Activated T-helper 1 cell treated with anti-CD3 and anti-CD28 coated beads, Interleukin-12 subunit alpha, Interleukin-12 subunit beta, Interleukin-2, Interleukin-4 antibody, amounts not matched to agents 30 ng/mL and 10 ng/mL and 1 ng/mL, durations not matched to agents 14 hours and 24 hours and 36 hours (primary cell): ENCODE measurements around the gene KLRG1. TPM values are rescaled to one million over a fixed set of nuclear protein-coding genes. Genes with fewer than 3 reads are reported as not detected.

Experiments used
- DNase-seq: peaks from one replicate; pipeline ENCODE4 v3.0.0; 2021; ENCODE audit warnings: low spot score
- H3K27ac Mint-ChIP-seq: one replicate; pipeline ENCODE4 v1.8.0; 2021; ENCODE audit warnings: mild to moderate bottlenecking, mixed read lengths
- H3K27me3 Mint-ChIP-seq: one replicate; pipeline ENCODE4 v1.8.0; 2022; ENCODE audit warnings: mild to moderate bottlenecking, moderate library complexity, mixed read lengths; ENCODE audit not compliant: insufficient read depth
- H3K36me3 Mint-ChIP-seq: one replicate; pipeline ENCODE4 v1.8.0; 2021; ENCODE audit warnings: low read depth, mixed read lengths
- H3K4me1 Mint-ChIP-seq: one replicate; pipeline ENCODE4 v1.8.0; 2021; ENCODE audit warnings: low read depth, mixed read lengths
- H3K4me3 Mint-ChIP-seq: one replicate; pipeline ENCODE4 v1.8.0; 2021; ENCODE audit warnings: mild to moderate bottlenecking, moderate library complexity, mixed read lengths
- H3K9me3 Mint-ChIP-seq: one replicate; pipeline ENCODE4 v1.8.0; 2021; ENCODE audit warnings: mixed read lengths
- intact Hi-C: fragments of 100-400 bp; cut with micrococcal nuclease; formaldehyde crosslinking; loops from one replicate; pipeline ENCODE4 v1.15.1; 2024
- total RNA-seq: library from RNA; stranded (reverse); gene quantifications from 2 replicates; pipeline ENCODE4 v1.2.3, GENCODE V29; 2022

Gene KLRG1
- total RNA-seq, 1 donor from 2014 or later, result 1.4 TPM

DNA sequence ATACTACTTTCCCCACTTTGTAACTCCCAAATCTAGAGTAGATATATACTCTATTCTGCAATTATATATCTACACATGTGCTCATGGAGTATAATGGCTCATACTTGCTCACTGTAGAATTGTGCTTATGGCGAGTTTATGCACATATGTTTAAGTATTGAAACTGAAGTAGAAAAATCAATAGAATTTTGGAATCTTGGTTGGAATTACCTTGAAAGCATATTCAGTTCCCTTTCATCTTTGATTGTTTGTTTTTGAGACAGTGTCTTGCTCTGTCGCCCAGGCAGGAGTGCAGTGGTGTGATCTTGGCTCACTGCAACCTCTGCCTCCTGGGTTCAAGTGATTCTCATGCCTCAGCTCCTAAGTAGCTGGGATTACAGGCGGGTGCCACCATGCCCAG, 4.5 kb downstream of the KLRG1 start:
- no peak overlapping the region for H3K27ac Mint-ChIP-seq

DNA sequence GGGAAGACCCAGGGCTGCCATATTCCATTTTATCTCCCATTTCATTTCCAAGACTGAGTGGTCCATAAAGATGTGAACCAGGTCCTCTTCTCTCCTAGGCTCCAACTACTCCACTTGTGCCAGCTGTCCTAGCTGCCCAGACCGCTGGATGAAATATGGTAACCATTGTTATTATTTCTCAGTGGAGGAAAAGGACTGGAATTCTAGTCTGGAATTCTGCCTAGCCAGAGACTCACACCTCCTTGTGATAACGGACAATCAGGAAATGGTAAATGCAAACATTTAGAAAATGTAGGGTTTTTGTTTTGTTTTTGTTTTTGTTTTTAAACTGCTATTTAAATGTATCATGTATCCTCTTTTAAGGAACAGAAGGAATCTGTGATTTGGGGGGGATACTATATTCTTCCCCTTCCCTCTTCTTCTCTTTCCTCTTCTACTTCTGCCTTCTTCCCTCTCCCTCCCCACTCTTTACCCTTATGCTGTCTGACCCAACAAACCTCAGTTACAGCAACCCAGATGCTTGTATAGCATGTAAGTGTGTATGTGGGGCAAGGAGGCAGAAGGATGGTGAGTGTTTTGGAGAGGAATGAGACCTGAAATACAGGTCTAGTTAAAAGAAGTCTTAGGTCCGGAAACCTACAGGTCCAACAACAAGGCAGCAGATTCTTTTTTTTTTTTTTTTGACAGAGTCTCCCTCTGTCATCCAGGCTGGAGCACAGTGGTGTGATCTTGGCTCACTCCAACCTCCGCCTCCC, 5.9 kb downstream of the KLRG1 start:
- Mint-ChIP-seq H3K4me3 (no peak overlapping the region), H3K36me3 (peaks cover 4% of the 10 kb centered on the region)
- intact Hi-C loops, result loop anchor here (5.0 to 10.0 kb wide), 2 partner anchors 42 to 250 kb away; no protein-coding TSS in a partner anchor

More for the DNA sequence above, 4.5 kb downstream of the KLRG1 start:
- Mint-ChIP-seq H3K4me1 (peaks cover 33% of the 10 kb centered on the region), H3K27me3 (peaks cover 2% of the 10 kb centered on the region), H3K9me3 (no peaks in the 10 kb centered on the region), H3K4me3 (no peak overlapping the region), H3K36me3 (no peaks in the 10 kb centered on the region)
- intact Hi-C loops, result loop anchor here (10.0 kb wide), 1 partner anchor 251 kb away; no protein-coding TSS in a partner anchor
- DNase-seq, result no peak

DNA sequence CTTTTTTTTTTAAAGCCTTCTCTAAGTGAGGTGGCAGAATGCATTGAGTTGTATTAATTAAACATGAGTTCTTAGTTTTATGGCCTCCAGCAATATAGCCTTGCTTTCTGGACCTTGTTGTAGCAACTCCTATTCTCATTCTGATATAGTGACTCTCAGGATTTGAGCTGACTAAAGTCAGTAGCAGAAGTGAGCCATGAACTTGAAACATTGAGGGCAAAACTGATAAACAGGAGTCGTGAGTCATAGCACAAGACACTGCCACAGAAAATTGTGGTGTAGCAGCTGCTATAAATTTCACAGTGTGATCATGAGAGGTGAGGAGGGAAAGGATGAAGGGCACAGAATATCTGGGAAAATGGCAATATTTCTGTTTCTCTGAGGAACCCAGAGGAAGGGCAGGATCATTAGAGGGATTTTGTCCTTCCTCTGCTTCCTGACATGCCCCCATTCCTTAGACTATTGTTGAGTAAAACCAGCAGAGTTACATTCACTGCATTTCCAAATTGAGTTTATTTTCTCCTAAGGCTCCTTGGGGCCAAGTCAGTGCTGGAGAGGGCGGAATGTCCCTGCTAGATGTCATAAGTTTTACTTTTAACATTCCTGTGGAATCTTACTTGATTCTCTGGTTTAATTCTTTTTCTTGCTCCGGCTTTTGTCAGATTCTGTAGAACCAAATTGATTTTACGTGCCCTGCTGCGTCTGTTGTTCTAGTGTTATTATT, 7.5 kb downstream of the KLRG1 start:
- intact Hi-C loops, result loop anchor here (1.0 to 10.0 kb wide), 7 partner anchors 10 to 504 kb away; no protein-coding TSS in a partner anchor
- Mint-ChIP-seq H3K27me3 (peaks cover 14% of the 10 kb centered on the region), H3K4me1 (peaks cover 23% of the 10 kb centered on the region), H3K27ac (no peak overlapping the region), H3K36me3 (peaks cover 4% of the 10 kb centered on the region), H3K9me3 (no peaks in the 10 kb centered on the region), H3K4me3 (no peak overlapping the region)
- DNase-seq, result peak; percentile 6

More for the DNA sequence above, 5.9 kb downstream of the KLRG1 start:
- H3K4me1 Mint-ChIP-seq, result peaks cover 27% of the 10 kb centered on the region
- H3K27ac Mint-ChIP-seq, result no peak overlapping the region
- peaks cover 7% of the 10 kb centered on the region for H3K27me3 Mint-ChIP-seq
- DNase-seq, result no peak
- H3K9me3 Mint-ChIP-seq, result no peaks in the 10 kb centered on the region

DNA sequence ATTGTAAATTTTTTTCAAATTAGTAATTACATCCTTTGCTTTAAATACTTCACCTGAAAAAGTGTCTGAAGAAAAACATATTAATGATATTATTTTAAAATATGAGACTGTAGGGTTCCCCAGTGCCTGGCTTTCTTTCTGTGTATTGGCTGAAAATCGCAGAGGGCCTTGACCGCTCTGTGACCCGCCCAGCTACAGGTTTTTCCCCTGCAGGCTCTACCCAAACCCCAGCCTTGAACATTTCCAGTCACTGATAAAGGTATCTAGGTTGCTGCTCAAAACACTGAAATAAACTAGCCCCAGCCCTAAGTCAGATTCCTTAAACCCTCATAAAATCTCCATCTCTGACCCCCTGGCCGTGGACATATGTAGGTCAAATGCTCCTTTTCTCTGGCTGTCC, 11.9 kb downstream of the KLRG1 start:
- Mint-ChIP-seq H3K4me3 (no peak overlapping the region), H3K4me1 (peaks cover 13% of the 10 kb centered on the region), H3K27ac (no peak overlapping the region), H3K27me3 (peaks cover 16% of the 10 kb centered on the region), H3K9me3 (no peaks in the 10 kb centered on the region), H3K36me3 (peaks cover 5% of the 10 kb centered on the region)
- DNase-seq, result no peak
- intact Hi-C loops, result no loop called here

DNA sequence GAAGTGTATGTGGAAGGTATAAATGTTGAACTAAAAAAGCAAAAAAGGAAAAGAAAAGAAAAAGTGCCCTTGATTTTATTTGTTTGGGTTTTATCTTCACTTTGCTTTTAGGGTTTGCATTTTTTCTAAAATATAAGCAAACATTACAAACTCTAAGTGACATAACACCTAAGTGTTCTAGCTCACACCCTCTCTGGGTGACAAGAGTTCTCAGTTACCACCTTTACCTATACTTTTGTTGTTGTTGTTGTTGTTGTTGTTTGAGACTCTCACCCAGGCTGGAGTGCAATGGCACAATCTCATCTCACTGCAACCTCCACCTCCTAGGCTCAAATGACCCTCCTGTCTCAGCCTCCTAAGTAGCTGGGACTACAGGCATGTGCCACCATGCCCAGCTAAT, 13.0 kb downstream of the KLRG1 start:
- no peak overlapping the region for H3K4me3 Mint-ChIP-seq
- intact Hi-C loops, result no loop called here
- H3K27me3 Mint-ChIP-seq, result peaks cover 18% of the 10 kb centered on the region
- no peak overlapping the region for H3K27ac Mint-ChIP-seq
- H3K36me3 Mint-ChIP-seq, result peaks cover 5% of the 10 kb centered on the region
- H3K4me1 Mint-ChIP-seq, result peaks cover 2% of the 10 kb centered on the region
- DNase-seq, result no peak
- H3K9me3 Mint-ChIP-seq, result no peaks in the 10 kb centered on the region

DNA sequence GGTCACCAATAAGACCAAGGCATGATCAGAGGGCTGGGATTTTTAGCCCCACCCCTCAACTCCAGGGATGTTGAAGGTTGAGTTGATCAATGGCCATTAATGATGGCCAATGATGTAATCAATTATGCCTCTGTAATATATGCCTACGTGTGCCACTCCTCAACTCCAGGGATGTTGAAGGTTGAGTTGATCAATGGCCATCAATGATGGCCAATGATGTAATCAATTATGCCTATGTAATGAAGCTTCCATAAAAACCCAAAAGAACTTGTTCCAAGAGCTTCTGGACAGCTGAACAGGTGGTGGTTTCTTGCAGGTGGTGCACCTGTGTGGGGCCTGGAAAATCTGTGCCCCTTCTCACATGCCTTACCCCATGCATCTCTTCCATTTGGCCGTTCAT, 33.2 kb downstream of the KLRG1 start:
- peaks cover 2% of the 10 kb centered on the region for H3K36me3 Mint-ChIP-seq

DNA sequence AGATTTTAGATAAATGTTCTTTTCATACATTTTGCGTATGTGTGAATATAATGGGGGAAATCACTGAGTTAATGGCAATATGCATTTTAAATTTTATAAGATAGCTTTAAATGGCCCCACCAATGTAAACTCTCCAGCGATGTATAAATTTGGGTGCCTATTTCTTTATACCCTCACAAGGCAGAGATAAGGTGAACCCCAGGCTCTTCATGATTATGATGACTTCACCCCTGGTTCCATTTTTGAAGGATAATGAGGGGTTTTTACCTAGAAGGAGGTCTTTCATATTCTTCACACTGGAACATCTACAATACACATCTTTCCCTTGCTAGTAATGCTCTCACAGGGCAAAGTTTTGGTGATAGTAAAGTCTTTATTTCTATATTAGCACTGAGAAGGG, 35.2 kb downstream of the KLRG1 start:
- no peak overlapping the region for H3K27ac Mint-ChIP-seq
- intact Hi-C loops, result loop anchor here (2.0 to 10.0 kb wide), 3 partner anchors 14 to 1188 kb away; partner anchors contain the start of gene GABARAPL1
- peaks cover 2% of the 10 kb centered on the region for H3K36me3 Mint-ChIP-seq
- H3K4me3 Mint-ChIP-seq, result no peak overlapping the region
- H3K4me1 Mint-ChIP-seq, result peaks cover 9% of the 10 kb centered on the region
- H3K27me3 Mint-ChIP-seq, result peaks cover 2% of the 10 kb centered on the region
- H3K9me3 Mint-ChIP-seq, result peaks cover 3% of the 10 kb centered on the region
- DNase-seq, result no peak

More for the DNA sequence above, 33.2 kb downstream of the KLRG1 start:
- Mint-ChIP-seq H3K27me3 (peaks cover 4% of the 10 kb centered on the region), H3K4me3 (no peak overlapping the region), H3K27ac (no peak overlapping the region), H3K4me1 (peaks cover 5% of the 10 kb centered on the region), H3K9me3 (peaks cover 14% of the 10 kb centered on the region)
- DNase-seq, result no peak
- intact Hi-C loops, result loop anchor here (10.0 kb wide), 1 partner anchor 622 kb away; no protein-coding TSS in a partner anchor

DNA sequence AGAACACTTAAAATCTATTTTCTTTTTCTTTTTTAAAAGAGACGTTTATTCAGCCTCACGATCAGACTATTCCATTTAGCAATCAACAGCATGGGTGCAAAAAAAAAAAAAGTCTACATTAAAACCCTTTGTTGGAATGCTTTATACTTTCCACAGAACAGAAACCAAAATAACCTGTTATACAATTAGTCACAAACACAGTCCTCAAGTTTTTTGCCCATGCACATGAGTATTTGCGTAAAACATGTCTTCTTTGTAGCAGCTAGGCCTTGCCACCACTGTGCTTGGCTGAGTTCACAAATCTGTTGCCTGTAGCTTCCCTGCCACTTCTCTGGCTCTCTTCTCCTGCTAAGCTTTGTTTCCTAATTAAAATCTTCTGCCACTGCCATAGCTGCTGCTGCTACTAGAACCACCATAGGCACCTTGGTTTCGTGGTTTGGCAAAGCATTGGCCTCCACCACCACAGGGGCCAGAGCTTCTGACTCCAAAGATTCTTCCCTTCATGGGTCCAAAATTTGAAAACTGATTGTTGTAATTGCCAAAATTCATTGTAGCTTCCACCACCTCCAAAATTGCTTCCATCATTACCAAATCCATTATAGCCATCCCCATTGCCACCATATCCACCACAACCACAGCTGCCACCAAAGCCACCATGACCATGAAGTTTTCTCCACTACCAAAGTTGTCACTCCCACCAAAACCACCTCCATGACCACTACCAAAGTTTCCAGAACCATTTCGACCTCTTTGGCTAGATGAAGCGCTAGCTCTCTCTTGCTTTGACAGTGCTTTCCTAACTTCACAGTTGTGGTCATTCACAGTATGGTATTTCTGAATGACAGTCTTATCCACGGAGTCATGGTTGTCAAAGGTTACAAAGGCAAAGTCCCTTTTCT, 38.1 kb downstream of the KLRG1 start:
- no peak for DNase-seq
- peak overlapping the region; percentile 88 for H3K27ac Mint-ChIP-seq
- H3K4me1 Mint-ChIP-seq, result peaks cover 9% of the 10 kb centered on the region
- no peaks in the 10 kb centered on the region for H3K27me3 Mint-ChIP-seq
- H3K36me3 Mint-ChIP-seq, result peaks cover under 1% of the 10 kb centered on the region
- peak overlapping the region; percentile 9 for H3K4me3 Mint-ChIP-seq
- intact Hi-C loops, result loop anchor here (5.0 to 10.0 kb wide), 4 partner anchors 535 to 1335 kb away; no protein-coding TSS in a partner anchor
- no peaks in the 10 kb centered on the region for H3K9me3 Mint-ChIP-seq

DNA sequence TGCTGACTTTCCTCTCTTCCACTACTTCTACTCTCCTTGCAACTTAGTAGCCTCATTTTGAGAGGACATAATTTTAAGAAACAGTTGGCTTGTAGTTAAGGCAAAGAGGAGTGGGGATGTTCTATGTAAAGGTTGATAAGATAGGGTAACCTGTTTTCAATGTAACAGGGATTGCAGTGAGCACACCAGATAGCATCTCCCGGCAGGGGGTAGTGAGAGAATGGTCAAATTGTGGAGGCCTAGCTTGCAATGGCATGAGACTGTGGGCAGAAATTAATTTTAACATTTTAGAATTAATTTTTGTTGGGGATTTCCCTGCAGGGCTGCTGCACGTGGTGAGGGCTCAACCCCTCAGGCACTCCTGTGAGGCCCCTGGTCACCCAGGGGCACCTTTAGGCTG, 41.4 kb downstream of the KLRG1 start:
- peaks cover 9% of the 10 kb centered on the region for H3K4me1 Mint-ChIP-seq
- no peak for DNase-seq
- no peak overlapping the region for H3K27ac Mint-ChIP-seq
- no peaks in the 10 kb centered on the region for H3K9me3 Mint-ChIP-seq
- intact Hi-C loops, result no loop called here
- H3K4me3 Mint-ChIP-seq, result no peak overlapping the region
- no peaks in the 10 kb centered on the region for H3K36me3 Mint-ChIP-seq
- H3K27me3 Mint-ChIP-seq, result peaks cover 4% of the 10 kb centered on the region

DNA sequence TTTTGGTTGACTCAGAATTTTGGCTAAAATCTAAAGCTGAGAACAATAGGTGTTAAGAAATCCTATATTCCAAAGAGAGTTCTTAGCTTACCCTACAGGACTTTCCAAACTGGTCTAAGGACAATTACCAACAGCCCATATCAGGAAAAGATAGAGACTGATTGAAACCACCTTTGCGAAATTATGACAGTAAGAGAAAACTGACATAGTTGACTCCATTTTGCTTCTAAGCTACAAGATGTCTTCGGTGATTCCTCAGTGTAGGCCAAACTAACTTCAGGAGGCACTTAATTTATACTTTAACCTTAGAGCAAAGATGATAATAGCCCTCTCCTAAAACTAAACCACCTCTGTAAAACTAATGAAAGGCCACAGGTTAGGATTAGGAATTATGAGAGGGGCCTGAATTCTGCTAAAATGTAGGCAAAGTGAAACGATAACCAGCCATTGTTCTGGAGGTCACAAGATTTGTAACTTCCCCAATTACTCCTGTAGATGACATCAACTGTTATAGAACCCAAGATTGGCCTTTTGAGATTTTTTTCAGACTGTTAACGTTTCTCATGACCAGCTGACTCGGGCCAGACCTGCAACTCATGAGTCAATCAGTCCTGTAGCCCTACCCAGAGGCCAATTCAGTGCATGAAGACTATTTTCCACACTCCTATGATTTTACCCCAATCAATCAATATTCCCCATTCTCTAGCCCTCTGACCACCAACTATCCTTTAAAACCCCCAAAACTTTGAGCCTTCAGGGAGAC, 43.0 kb downstream of the KLRG1 start:
- intact Hi-C loops, result no loop called here
- no peaks in the 10 kb centered on the region for H3K9me3 Mint-ChIP-seq
- DNase-seq, result no peak
- H3K27me3 Mint-ChIP-seq, result peaks cover 9% of the 10 kb centered on the region
- no peak overlapping the region for H3K4me3 Mint-ChIP-seq
- no peak overlapping the region for H3K27ac Mint-ChIP-seq
- H3K4me1 Mint-ChIP-seq, result peaks cover 7% of the 10 kb centered on the region
- no peaks in the 10 kb centered on the region for H3K36me3 Mint-ChIP-seq

DNA sequence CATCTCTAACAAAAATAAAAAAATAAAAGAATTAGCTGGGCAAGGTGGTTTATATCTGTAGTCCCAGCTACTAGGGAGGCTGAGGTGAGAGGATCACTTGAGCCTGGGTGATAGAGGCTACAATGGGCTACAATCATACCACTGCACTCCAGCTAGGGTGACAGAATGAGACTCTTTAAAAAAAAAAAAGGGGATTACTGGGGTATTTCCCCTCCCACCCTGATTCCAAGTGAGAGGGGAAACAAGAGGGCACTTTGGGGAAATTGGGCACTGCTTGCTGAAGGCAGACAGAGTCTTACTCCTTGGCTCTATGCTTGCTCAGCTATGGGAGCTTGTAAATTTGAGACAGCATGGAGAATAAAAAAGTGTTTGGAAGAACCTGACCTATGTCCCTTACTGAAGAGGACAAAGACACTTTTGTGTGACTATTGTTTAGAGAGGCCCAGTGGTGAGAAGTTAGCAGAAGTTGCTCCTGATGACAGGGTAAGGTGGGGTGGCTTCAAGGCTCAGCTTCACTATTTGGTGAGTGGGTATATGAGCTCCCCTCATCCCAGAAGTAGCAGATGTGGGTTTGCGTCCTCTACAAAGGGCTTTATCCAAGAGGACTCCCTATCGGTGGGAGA, 44.0 kb downstream of the KLRG1 start:
- intact Hi-C loops, result no loop called here
- Mint-ChIP-seq H3K27me3 (peaks cover 10% of the 10 kb centered on the region), H3K27ac (peak overlapping the region; percentile 63), H3K9me3 (no peaks in the 10 kb centered on the region), H3K4me3 (no peak overlapping the region), H3K36me3 (no peaks in the 10 kb centered on the region), H3K4me1 (peaks cover 10% of the 10 kb centered on the region)
- no peak for DNase-seq
